NCI-H526 (cell line): Measurements from ENCODE around the gene PEX11G.
A peak's percentile ranks its signal among the peaks of the same experiment; 100 is the strongest.

Experiments used
- DNase-seq, 2 experiments: peaks; one replicate each; lab custom pipeline; 2025; lab: John Stamatoyannopoulos, UW

Gene PEX11G

DNA sequence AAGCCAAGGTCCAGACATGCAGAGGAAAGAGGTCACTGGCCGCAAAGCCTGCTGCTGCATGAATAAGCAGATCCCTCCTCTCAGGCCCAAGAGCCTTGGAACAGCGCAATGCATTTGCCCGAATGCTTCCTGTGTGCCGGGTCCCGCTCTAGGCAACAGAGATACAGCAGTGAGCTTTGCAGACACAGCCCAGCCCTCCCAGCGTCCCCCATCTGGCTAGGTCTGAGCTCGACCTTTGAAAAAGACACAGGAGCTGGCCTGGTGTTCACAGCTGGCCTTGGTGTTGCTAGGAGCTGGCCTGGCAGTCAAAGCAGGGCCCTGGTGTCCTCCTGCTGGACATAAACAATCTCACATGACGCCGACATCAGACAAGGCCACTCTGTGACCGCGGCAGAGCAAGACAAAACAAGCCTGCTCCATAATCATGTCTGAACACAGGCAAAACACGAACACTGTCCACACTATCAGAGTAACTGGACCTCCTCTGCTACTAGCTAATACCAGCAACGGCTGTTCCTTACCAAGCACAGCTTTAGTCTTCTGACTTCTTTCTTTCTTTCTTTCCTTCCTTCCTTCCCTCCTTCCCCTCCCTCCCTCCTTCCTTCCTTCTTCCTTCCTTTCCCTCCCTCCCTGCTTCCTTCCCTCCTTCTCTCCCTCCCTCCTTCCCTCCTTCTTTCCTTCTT lies 5.7 kb upstream of the PEX11G start:
- no peak for DNase-seq

DNA sequence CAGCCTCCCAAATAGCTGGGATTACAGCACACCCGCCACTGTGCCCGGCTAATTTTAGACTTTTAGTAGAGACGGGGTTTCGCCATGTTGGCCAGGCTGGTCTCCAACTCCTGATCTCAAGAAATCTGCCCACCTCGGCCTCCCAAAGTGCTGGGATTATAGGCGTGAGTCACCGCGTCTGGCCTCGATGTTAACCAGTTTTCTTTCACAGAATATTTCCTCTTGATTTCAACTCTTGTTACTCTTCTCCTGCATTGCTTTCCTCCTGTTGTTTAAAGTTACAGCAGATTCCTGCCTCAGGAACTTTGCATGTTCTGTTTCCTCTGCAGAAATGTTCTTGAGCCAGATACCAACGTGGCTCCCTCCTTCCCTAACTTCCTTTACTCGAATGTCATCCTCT lies 3.7 kb upstream of the PEX11G start:
- no peak for DNase-seq

- no peak for DNase-seq
Observed at GRCh38 chr19:7492142-7492541, 3.3 kb upstream of the PEX11G start.

DNA sequence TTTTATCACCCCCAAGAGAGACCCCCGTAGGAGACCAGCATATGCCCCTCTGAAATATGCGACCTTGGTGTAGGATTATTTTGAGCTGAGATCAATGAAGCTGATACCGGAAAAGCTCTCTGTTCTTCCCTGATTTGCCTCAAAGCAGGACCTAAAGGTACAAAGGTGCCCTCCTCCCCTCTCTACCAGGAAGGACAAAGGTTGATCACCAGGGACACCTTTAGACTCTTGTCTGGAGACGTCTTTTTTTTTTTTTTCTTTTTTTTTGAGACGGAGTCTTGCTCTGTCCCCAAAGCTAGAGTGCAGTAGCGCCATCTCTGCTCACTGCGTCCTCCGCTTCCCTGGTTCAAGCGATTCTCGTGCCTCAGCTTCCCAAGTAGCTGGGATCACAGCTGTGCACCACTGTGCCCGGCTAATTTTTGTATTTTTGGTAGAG lies 792 bp upstream of the PEX11G start:
- DNase-seq = no peak

GRCh38 chr19:7486923-7487322 lies 1.9 kb downstream of the PEX11G start:
- DNase-seq = no peak

DNA sequence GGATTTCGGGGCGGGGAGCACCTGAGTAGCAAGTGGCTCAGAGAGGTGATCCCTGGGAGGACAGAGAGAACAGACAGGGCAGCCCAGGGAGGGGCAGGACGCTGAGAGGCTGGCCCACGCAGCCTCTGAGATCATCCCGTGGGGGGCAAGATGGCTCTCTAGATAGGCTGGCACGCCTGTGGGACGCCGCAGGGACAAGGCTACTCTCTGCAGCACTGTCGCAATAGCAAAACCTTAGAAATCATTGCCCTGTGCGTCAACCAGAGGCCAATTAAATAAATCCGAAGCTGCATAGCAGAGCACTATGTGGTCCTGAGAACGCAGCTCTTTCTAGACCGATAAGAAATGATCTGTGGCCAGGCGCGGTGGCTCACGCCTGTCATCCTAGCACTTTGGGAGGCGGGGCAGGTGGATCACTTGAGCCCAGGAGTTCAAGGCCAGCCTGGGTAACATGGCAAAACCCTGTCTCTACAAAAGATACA lies 5.1 kb downstream of the PEX11G start:
- no peak for DNase-seq

DNA sequence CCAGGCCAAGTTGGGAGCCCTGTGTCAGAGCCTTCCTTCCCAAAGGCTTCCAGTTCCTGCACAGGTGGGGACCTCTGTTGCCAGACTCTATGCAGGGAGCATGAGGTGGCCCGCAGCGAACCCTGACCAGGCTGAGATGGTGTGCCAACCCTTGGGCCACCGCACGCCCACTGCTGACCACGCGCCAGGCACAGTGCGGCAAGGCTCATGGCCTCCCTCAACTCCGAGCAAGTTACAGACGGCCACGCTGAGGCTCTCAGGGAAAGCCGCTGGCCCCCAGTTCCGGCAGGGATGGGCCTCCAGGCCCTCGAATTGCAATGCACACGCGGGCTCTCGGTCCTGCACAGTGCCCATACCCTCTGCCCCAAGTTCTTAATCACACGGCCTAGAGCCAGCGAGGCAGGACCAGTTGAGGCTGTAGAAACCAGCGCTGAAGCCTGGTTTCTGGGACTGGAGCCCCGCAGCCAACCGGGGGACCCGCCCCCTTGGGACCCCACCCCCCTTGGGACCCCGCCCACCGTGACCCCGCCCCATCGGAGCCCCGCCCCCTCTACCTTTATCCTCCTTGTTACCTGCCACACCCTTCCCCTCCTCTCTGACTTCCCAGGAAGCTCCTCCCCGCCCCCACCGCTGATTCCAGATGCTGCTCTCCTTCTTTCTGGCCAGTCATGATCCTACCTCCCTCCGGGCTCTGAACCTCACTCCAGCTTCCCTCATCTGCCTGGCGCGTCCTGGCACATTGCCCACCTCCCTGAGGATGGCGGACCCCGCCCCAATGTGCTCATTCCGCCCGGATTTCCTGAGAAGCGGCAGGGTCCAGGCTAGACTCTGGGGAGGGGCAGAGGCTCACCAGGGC lies 6.0 kb downstream of the PEX11G start:
- DNase-seq = peak; percentile 25 to 32

- no peak for DNase-seq
Observed at GRCh38 chr19:7480970-7481255, 7.9 kb downstream of the PEX11G start.

- DNase-seq = no peak
Observed at GRCh38 chr19:7480222-7480969, 8.4 kb downstream of the PEX11G start.

- no peak for DNase-seq
Observed at GRCh38 chr19:7478843-7479227, 10.0 kb downstream of the PEX11G start.

- DNase-seq = no peak
Observed at GRCh38 chr19:7478173-7478842, 10.5 kb downstream of the PEX11G start.

DNA sequence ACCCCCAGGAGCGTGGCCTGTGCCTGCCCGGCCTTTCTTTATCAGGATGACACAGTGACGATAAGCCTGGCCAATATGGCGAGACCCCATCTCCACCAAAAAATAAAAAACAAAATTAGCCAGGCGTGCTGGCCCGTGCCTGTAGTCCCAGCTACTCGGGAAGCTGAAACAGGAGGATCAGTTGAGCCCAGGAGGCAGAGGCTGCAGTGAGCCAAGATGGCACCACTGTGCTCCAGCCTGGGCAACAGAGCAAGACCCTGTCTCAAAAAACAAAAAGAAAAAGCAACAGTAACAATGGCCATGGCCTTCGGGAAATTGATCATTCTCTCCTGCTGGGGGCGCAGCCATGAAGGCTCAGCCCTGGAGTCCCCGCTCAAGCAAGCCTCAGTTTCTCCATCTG lies 11.1 kb downstream of the PEX11G start:
- no peak for DNase-seq

DNA sequence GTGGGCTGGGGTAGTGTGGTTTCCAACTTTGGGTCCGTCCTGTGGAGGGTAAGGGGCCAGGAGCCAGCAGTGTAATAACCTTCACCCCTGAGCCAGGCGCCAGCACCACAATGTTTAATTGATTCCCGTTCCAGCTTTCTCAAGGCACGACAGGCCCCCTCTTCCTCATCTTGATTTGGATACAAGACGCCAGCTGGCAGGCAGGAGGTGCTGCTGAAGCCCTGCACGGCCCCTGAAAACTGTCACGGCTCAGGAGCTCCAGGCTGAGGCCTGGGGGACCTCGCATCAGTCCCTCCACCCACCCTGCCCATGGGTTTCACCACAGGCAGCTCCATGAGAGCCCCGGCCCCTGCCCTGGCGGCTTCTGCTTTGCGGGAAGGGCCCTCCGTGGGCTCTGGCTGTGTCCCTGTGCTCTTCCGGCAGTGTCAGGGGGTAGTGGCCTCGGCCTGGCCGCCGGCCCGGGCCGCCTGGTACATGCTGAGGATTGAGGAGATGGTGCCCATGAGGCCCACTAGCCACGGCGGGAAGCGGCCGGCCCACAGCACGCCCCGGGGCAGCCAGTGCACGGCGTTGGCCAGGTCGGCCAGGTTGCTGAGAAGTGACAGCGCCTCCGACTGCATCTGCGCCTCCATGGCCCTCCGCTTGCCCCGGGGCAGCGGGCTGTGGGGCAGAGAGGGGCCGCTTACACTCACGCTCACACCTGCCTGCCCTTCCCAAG lies 11.9 kb downstream of the PEX11G start:
- no peak for DNase-seq

DNA sequence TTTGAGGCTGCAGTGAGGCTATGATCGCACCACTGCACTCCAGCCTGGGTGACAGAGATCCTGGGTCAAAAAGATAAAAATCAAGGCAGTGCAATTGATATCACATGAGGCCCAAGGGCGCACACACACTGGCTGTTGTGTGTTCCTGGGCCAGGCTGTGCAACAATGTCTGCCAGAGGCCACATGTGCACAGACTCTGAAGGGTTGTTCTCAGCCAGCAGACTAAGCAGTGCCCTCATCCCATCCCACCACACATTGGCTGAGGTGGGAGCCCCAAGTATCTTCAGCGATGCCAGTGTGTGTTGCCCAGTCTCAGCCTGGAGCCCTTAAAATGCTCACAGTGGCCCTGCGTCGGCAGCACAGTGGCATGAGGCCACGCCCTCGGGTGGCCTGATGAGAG lies 12.6 kb downstream of the PEX11G start:
- no peak for DNase-seq

DNA sequence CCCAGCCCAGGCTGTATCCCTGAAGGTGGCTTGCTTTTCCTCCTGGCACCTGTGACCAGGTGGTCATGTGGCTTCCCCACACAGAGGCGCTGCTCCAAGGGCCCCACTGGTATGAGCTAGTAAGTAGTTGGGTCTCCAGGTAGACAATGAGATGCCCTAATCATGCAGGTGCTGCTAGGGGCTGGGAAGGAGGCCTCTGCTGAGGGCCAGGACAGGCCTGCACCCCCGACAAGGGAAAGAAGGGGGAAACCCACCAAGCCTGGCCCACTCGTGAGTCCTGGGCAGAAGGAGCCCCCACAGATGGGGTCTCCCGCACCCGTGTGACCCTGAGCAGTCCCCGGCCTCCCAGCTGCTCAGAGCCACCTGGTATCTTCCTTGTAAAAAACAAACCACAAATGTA lies 13.2 kb downstream of the PEX11G start:
- no peak for DNase-seq

DNA sequence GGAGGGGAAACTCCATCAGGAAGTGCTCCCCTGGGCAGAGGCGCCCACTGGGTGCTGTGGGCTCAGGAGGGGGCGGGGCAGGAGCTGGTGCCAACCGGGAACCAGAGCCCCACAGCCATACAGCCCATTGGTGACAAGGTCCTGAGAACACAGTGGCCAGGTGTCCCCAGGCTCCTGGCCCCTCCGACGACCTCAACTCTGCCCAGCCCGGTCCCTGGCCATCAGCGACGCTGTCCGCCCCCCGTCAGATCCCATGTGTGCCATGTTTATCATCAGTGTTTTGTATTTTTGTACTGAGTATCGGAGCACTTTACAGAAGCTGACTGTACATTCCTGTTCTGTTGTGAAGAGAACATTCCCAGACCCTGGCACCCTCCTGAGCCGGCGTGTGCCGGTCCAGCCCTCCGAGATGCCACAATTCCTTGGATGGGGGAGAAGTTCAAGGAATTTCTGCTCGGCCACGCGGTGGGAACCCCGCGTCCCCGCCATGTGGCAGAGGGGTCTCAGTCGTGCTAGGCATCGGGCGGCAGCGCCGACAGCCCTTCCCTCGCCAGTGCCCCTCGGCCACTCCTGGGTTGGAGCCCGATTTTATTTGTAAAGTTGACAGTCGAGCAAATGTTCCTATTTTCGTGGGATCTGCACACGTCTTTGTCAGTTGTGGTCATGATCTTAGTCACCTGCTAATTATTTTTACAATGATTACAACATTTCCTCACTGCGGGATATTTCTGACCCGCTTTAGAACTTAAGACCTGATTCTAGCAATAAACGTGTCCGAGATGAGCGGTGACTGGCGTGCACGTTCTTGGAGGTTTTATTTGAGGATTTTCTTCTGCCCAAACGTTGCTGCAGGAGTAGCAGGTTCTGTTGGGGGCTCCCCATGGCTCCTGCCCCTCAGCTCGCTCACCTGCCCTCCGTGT lies 16.9 kb downstream of the PEX11G start:
- no peak for DNase-seq

- no peak for DNase-seq
Observed at GRCh38 chr19:7470540-7471305, 18.1 kb downstream of the PEX11G start.

DNA sequence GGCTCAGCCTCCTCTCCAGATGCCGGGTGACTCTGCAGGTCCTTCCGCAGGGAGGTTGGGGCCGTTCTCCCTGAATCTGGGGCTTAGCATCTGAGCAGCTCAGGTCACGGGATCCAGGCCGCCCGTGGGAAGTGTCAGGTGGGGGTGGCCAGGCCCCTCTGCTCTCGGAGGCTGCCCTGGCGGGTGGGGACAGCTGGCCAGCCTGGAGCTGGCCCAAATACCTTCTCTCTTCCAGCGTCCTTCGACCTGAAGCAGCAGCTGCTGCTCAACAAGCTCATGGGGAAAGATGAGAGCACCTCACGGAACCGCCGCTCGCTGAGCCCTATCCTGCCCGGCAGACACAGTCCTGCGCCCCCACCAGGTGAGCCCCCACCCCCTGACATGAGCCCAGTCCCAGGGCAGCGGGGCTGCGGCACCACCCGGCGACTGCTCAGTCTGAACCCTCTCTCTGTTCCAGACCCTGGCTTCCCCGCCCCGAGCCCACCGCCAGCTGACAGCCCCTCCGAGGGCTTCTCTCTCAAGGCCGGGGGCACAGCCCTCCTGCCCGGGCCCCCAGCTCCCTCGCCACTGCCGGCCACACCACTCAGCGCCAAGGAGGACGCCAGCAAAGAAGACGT lies 19.1 kb downstream of the PEX11G start:
- no peak for DNase-seq

DNA sequence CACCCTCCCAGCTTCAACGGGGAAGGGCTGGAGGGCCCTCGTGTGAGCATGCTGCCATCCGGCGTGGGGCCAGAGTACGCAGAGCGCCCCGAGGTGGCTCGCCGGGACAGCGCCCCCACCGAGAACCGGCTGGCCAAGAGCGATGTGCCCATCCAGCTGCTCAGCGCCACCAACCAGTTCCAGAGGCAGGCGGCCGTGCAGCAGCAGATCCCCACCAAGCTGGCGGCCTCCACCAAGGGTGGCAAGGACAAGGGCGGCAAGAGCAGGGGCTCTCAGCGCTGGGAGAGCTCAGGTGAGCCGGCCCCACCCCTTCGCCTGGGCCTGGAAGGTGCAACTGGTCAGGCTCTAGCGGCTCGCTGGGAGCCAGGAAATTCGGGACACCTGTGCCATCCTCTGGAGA lies 20.0 kb downstream of the PEX11G start:
- DNase-seq = no peak
